HG03460 (cell line): Measurements from ENCODE around the gene ERICH2.
"Not testable (repeated sequence)": the region's sequence is repeated elsewhere in the genome, so short reads cannot be mapped to it uniquely, and the experiment has no call there.

Source experiments
- ATAC-seq: cut with Tn5 transposase; IDR thresholded peaks from one replicate; pipeline ENCODE4 v1.9.1; 2021; ENCODE audit not compliant: unreplicated experiment

ERICH2 gene

GRCh38 chr2:170770008-170770605, at the start of gene ERICH2:
TSS of gene ERICH2 (plus strand) at chr2:170770378. CDS start at chr2:170770682, 304 bp downstream.
- peak; percentile 46 for ATAC-seq

- ATAC-seq, result no peak
These were observed 48.5 kb upstream of the ERICH2 start for GRCh38 chr2:170721678-170722077.

- no peak for ATAC-seq
These were observed 47.9 kb upstream of the ERICH2 start for GRCh38 chr2:170722301-170722700.

GRCh38 chr2:170723446-170723958, 46.7 kb upstream of the ERICH2 start:
- ATAC-seq, result no peak

- ATAC-seq, result no peak
These were observed 36.2 kb upstream of the ERICH2 start for GRCh38 chr2:170733798-170734600.

GRCh38 chr2:170734601-170735000, 35.6 kb upstream of the ERICH2 start:
- not testable (repeated sequence) for ATAC-seq

GRCh38 chr2:170736628-170737027, 33.5 kb upstream of the ERICH2 start:
- ATAC-seq, result no peak

- ATAC-seq, result no peak
These were observed 32.8 kb upstream of the ERICH2 start for GRCh38 chr2:170737406-170737805.

- no peak for ATAC-seq
These were observed 32.4 kb upstream of the ERICH2 start for GRCh38 chr2:170737821-170738220.

GRCh38 chr2:170739048-170739447, 31.1 kb upstream of the ERICH2 start:
- no peak for ATAC-seq

GRCh38 chr2:170739507-170740046, 30.6 kb upstream of the ERICH2 start:
- ATAC-seq, result no peak

GRCh38 chr2:170740660-170741059, 29.5 kb upstream of the ERICH2 start:
- no peak for ATAC-seq

GRCh38 chr2:170742000-170742399, 28.2 kb upstream of the ERICH2 start:
- no peak for ATAC-seq

GRCh38 chr2:170742896-170743529, 27.2 kb upstream of the ERICH2 start:
- ATAC-seq, result no peak

GRCh38 chr2:170743530-170744239, 26.5 kb upstream of the ERICH2 start:
- no peak for ATAC-seq

GRCh38 chr2:170744248-170745002, 25.8 kb upstream of the ERICH2 start:
- ATAC-seq, result no peak

GRCh38 chr2:170745305-170745704, 24.9 kb upstream of the ERICH2 start:
- no peak for ATAC-seq

GRCh38 chr2:170747921-170748320, 22.3 kb upstream of the ERICH2 start:
- no peak for ATAC-seq

- ATAC-seq, result not testable (repeated sequence)
These were observed 18.6 kb upstream of the ERICH2 start for GRCh38 chr2:170751555-170751954.

GRCh38 chr2:170761572-170761971, 8.6 kb upstream of the ERICH2 start:
- ATAC-seq, result no peak
